GM08714 (cell line): ENCODE results near the gene GNGT1.

Experiments used
- H3K4me3 ChIP-seq: fragments of 200-500 bp; sonication (Bioruptor generic); 2 replicates; pipeline ENCODE4 v1.5.1; 2014; ENCODE audit warnings: mild to moderate bottlenecking, low read length, inconsistent platforms
- ZNF274 ChIP-seq: IDR thresholded peaks from 2 replicates; pipeline ENCODE4 v1.6.1; 2012; ENCODE audit warnings: mild to moderate bottlenecking, low read depth, low read length

Gene GNGT1

GRCh38 chr7:93944673-93945072 lies 38.3 kb downstream of the GNGT1 start:
- H3K4me3 ChIP-seq: no peak overlapping the region
- no peak for TF ChIP-seq ZNF274

- no peak for TF ChIP-seq ZNF274
- H3K4me3 ChIP-seq: no peak overlapping the region
These were observed 38.7 kb downstream of the GNGT1 start for GRCh38 chr7:93945083-93945482.

- H3K4me3 ChIP-seq: no peak overlapping the region
- no peak for TF ChIP-seq ZNF274
These were observed 39.6 kb downstream of the GNGT1 start for GRCh38 chr7:93945756-93946535.

- TF ChIP-seq ZNF274: no peak
- H3K4me3 ChIP-seq: no peak overlapping the region
These were observed 41.7 kb downstream of the GNGT1 start for GRCh38 chr7:93948106-93948505.

- H3K4me3 ChIP-seq: no peak overlapping the region
- TF ChIP-seq ZNF274: no peak
These were observed 42.5 kb downstream of the GNGT1 start for GRCh38 chr7:93948873-93949272.

- H3K4me3 ChIP-seq: no peak overlapping the region
- no peak for TF ChIP-seq ZNF274
These were observed 43.1 kb downstream of the GNGT1 start for GRCh38 chr7:93949423-93949822.

- H3K4me3 ChIP-seq: no peak overlapping the region
- TF ChIP-seq ZNF274: no peak
These were observed 48.9 kb downstream of the GNGT1 start for GRCh38 chr7:93955304-93955703.

GRCh38 chr7:93957767-93958166 lies 51.4 kb downstream of the GNGT1 start:
- H3K4me3 ChIP-seq: no peak overlapping the region
- TF ChIP-seq ZNF274: no peak

GRCh38 chr7:93958216-93958615 lies 51.8 kb downstream of the GNGT1 start:
- no peak overlapping the region for H3K4me3 ChIP-seq
- TF ChIP-seq ZNF274: no peak

- no peak overlapping the region for H3K4me3 ChIP-seq
- no peak for TF ChIP-seq ZNF274
These were observed 52.3 kb downstream of the GNGT1 start for GRCh38 chr7:93958651-93959050.
